ENCODE measurements around the gene CENPO.

CENPO gene

DNA sequence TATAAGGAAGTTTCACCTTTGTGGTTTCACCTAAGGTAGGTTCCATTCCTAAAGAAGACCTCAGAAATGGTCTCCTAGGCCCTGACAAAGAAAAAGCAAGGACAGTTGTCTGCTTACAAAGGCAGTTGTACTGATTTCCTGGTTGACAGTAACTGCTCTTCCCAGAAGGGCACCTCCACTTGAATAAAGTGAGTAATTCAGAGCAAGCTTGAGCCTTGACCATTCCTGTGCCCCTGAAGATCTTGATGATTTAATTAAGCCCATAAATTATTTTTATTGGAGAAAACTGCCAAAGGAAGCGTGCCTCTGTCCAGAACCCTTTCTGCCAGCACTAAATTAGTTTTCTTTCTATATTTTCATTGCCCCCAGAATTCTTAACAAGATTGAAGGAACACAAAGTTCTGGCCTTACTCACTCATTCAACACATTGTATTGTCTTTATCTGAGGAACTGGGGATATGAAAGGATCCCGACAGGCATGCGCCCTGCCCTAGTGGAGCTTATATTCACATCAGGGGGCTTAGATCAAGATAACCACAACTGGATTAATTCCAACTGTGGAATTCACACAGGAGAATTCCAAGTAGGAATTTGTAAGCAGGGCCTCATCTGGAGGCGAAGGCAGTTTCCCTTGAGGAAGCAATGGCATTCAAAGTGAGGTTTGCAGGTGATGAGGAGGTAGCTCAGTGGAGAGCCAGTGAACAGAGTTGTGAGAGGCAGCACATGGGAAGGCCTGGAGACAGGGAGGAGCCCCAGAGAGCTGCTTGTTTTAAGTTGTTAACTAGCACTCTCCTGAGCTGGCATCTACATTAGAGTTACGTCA, 21.2 kb upstream of the CENPO start:
- TF ChIP-seq, protein P1, sequence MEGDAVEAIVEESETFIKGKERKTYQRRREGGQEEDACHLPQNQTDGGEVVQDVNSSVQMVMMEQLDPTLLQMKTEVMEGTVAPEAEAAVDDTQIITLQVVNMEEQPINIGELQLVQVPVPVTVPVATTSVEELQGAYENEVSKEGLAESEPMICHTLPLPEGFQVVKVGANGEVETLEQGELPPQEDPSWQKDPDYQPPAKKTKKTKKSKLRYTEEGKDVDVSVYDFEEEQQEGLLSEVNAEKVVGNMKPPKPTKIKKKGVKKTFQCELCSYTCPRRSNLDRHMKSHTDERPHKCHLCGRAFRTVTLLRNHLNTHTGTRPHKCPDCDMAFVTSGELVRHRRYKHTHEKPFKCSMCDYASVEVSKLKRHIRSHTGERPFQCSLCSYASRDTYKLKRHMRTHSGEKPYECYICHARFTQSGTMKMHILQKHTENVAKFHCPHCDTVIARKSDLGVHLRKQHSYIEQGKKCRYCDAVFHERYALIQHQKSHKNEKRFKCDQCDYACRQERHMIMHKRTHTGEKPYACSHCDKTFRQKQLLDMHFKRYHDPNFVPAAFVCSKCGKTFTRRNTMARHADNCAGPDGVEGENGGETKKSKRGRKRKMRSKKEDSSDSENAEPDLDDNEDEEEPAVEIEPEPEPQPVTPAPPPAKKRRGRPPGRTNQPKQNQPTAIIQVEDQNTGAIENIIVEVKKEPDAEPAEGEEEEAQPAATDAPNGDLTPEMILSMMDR (IDR thresholded peaks at IDR 0.05), result no peak

DNA sequence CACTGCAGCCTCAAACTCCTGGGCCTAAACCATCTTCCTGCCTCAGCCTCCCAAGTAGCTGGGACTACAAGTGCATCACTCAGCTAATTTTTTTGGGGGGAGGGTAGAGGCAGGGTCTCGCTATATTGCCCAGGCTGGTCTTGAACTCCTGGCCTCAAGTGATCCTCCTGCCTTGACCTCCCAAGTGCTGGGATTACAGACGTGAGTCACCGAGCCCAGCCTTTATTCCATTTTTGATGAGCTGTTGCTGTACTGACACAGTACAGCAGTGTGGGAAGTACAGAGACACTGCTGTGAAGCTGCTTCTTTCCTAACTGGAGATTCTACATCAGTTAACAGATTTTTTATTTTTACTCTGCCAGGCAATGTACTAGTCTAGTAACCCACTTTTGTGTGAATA, 18.9 kb upstream of the CENPO start:
- TF ChIP-seq, protein P1 (IDR thresholded peaks at IDR 0.05), result no peak

DNA sequence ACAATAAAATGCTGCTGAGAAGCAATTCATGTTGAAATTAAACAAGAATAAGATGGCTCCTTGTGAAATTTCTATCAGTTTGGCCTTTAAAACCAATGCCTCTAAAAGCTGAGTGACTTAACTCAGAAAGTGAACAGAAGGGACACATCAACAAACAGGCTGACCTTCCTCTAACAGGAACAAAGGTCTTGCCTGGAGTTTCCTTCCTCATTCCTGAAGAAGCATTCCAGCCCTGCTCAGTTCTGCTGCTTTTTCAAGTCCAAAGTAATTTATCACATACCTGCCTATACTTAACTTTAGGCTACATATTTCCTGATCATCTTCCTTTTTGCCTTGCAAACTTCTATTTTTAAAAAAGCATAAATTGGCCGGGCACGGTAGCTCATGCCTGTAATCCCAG, 14.1 kb upstream of the CENPO start:
- TF ChIP-seq, protein P1 (IDR thresholded peaks at IDR 0.05), result no peak

DNA sequence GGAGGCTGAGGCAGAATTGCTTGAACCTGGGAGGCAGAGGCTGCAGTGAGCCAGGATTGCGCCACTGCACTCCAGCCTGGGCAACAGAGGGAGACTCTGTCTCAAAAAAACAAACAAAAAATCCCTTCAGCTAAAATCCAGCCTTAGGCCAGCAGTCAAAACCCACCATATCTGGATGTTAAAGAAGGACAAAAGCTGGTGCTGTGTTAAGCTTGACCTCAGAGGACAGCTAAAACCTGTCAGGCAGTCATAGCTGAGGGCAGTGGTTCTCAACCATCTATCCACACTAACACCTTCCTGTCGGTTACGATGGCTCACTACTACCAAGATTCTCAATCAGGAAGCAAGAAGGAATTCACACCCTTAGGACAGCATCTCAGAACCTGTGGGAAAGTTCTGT, 9.6 kb upstream of the CENPO start:
- TF ChIP-seq, protein P1 (IDR thresholded peaks at IDR 0.05), result no peak

DNA sequence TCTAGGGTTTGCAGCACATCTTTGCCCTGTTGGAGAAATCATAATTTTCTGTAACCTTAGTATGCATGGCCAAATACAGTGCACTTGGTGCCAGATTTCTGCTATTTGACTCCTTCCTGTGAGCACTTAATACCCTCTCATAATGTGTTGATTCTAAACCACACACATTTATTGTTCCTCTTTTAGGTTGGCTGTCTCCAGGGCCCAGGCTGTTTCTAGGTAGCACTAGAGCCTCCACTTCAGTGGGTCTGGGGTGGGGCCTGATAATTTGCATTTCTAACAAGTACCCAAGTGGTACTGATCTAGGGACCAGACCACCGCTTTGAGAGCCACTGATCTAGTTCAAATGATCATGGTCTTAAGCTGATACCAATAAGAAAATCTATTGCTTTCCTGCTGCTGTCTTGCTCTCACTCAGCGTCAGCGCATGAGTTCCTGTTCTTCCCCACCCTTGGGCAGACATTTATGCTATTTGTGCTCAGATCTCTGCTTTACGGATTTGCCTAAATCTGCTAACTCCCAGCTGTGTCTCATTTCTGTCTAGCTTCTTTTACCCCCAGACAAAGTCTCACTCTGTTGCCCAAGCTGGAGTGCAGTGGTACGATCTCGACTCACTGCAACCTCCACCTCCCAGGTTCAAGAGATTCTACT, 7.4 kb upstream of the CENPO start:
- TF ChIP-seq, protein P1 (IDR thresholded peaks at IDR 0.05), result no peak

DNA sequence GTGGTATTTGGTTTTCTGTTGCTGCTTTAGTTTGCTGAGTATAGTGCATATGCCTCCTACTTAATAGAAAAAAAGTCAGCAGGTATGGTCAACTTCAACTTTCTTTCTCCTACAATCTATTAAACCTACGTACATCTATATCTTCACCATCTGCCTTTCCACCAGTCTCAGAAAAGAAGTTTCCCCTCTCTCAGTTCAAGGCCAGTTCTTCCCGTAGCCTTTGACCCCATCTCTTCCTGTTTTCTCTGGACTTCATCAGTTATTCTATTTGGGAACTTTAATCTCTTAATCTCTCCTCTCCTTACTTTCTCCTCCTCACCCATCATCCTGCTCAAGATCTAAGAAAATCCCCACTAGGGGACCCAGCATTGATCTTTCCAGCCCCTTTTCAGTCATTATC, 5.7 kb upstream of the CENPO start:
- TF ChIP-seq, protein P1 (IDR thresholded peaks at IDR 0.05), result no peak

DNA sequence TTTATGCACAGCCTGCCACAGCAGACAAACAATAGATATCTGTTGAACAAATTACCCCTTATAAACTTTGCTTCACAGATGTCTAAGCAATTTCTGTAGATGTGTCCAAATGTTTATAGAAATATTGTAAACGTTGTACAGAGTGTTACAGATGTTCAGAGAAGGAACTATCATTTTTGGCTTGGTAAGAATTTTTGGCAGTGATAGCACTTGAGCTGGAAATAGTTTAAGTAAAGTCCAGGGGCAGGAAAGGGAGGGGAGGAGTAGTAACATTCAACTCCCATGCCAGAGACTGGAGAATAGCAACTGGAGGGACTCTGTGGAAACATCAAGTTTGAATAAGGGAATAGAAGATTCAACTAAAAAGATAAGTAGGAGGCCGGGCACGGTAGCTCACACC, 4.4 kb upstream of the CENPO start:
- TF ChIP-seq, protein P1 (IDR thresholded peaks at IDR 0.05), result no peak
